Erythroblast (primary cell): ENCODE data around the gene CAMKMT.

Experiments
- GATA1 ChIP-seq: IDR thresholded peaks from 2 replicates; pipeline ENCODE4 v1.6.1; 2011; ENCODE audit warnings: low read depth, mild to moderate bottlenecking, control low read depth, low read length, moderate library complexity
- POLR2A ChIP-seq: IDR thresholded peaks from 2 replicates; pipeline ENCODE4 v1.6.1; 2011; ENCODE audit warnings: mild to moderate bottlenecking, low read length

DNA sequence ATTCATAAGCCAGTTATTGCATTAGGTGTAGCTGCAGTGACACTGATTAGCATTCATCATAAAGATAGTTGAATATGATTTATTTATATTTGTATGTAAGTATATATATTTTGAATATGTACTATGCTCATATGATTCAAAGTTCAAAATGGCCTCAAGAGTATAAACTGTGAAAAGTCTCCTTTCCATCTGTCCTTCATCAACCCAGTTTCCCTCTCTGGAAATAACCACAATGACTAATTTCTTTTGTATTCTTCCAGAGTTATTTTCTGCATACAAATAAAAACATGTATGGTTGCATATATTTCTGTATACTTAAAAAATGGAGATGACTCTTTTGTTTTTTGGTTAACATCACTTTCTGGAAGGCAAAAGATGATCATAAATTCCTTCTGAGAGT, 95.2 kb downstream of the CAMKMT start:
- TF ChIP-seq POLR2A = no peak
- TF ChIP-seq GATA1 = no peak
